Mammary epithelial cell (primary cell): ENCODE results near the gene CAP2.

Source experiments
- CTCF ChIP-seq, 2 donors: IDR thresholded peaks in 1 of 2; conservative IDR thresholded peaks in 1 of 2; 2 replicates each; pipeline ENCODE4 v1.5.1; 2011 to 2012; ENCODE audit warnings: inconsistent platforms in 2 of 2, low read length in 2 of 2, mild to moderate bottlenecking in 2 of 2, control low read depth in 1 of 2, low read depth in 1 of 2; ENCODE audit not compliant: insufficient read depth in 1 of 2; ENCODE audit errors: extremely low read depth in 1 of 2
- EZH2 ChIP-seq: IDR thresholded peaks from 2 replicates; pipeline ENCODE4 v1.6.1; 2012; ENCODE audit warnings: low read length, inconsistent platforms, borderline replicate concordance

GRCh38 chr6:17588011-17588410, 194.6 kb downstream of the CAP2 start:
- no peak for TF ChIP-seq CTCF (conservative IDR thresholded peaks at IDR 0.05 in 1 of 2, IDR thresholded peaks at IDR 0.05 in 1 of 2; ENCODE audit: extremely low read depth in 1 of 2, insufficient read depth in 1 of 2, low read depth in 1 of 2, low read length in 2 of 2)
- TF ChIP-seq EZH2 = no peak
